ENCODE measurements around the gene RBPJ.

DNA sequence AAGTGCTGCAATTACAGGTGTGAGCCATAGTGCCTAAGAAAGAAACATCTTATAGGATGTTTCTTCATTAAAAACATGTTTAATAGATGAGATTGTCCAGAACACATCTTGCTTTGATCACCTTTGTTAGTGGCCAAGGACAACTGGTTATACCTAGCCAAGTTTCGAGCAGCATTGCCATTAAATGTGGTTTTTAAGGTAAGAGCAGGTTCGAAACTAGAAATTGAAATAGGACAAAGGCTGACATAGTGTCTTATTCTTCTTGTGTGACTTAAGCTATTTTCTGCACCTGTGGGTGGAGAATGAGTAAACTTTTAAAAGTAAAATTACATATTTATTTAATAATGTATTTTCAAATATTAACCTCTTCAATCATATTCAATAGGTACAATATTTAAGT lies 59.0 kb downstream of the RBPJ start:
- TF ChIP-seq, protein P1, sequence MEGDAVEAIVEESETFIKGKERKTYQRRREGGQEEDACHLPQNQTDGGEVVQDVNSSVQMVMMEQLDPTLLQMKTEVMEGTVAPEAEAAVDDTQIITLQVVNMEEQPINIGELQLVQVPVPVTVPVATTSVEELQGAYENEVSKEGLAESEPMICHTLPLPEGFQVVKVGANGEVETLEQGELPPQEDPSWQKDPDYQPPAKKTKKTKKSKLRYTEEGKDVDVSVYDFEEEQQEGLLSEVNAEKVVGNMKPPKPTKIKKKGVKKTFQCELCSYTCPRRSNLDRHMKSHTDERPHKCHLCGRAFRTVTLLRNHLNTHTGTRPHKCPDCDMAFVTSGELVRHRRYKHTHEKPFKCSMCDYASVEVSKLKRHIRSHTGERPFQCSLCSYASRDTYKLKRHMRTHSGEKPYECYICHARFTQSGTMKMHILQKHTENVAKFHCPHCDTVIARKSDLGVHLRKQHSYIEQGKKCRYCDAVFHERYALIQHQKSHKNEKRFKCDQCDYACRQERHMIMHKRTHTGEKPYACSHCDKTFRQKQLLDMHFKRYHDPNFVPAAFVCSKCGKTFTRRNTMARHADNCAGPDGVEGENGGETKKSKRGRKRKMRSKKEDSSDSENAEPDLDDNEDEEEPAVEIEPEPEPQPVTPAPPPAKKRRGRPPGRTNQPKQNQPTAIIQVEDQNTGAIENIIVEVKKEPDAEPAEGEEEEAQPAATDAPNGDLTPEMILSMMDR (IDR thresholded peaks at IDR 0.05; ENCODE audit: low read length), result no peak
- TF ChIP-seq EZH2 (optimal IDR thresholded peaks at IDR 0.05; ENCODE audit: low read depth, low read length) (no peak), EZH2phosphoT487 (IDR thresholded peaks at IDR 0.05; ENCODE audit: low read length) (no peak)

All from MM.1S (cell line).